B cell (primary cell): ENCODE results near the gene CAPZB. TPM values are rescaled to one million over a fixed set of nuclear protein-coding genes. Genes with fewer than 3 reads are reported as not detected.

Experiments used
- ATAC-seq: fragments of 200-7000 bp; cut with Tn5 transposase; one replicate; pipeline ENCODE4 v1.10.0; 2021; ENCODE audit warnings: low read depth, mild to moderate bottlenecking, moderate number of reproducible peaks, moderate library complexity
- CTCF ChIA-PET: fragments of 350-600 bp; sonication (Branson Sonifier 250); formaldehyde crosslinking; loops from one replicate; lab custom pipeline; 2021; ENCODE audit warnings: antibody characterized with exemption, inconsistent platforms; lab: Charles Lee
- POLR2A ChIA-PET: fragments of 350-600 bp; sonication (Branson Sonifier 250); formaldehyde crosslinking; loops from one replicate; lab custom pipeline; 2021; ENCODE audit warnings: antibody characterized with exemption; lab: Charles Lee
- DNase-seq: peaks from one replicate; pipeline ENCODE4 v3.0.0; 2013
- H2AFZ ChIP-seq: 2 replicates; pipeline ENCODE4 v1.6.1; 2012; ENCODE audit warnings: mild to moderate bottlenecking, low read depth, low read length; ENCODE audit not compliant: insufficient read depth, poor library complexity, severe bottlenecking
- H3K27ac ChIP-seq, 2 donors: 1 replicate in 1 of 2; 2 replicates in 1 of 2; pipeline ENCODE4 v1.5.1; 2012 to 2013; ENCODE audit warnings: low read length in 2 of 2, mild to moderate bottlenecking in 2 of 2, moderate library complexity in 1 of 2
- H3K27me3 ChIP-seq, 4 experiments: fragments of 200-600 bp in 1 of 4; sonication (generic) in 1 of 4; replicated peaks in 1 of 4; 1 replicate in 2 of 4; 2 replicates in 2 of 4; pipeline versions ENCODE4 v1.6.1 to v1.7.0; 2013 to 2016; ENCODE audit warnings: low read length in 3 of 4, mild to moderate bottlenecking in 2 of 4, mixed read lengths in 1 of 4, moderate library complexity in 1 of 4; ENCODE audit not compliant: insufficient read depth in 4 of 4, control insufficient read depth in 3 of 4; ENCODE audit errors: control extremely low read depth in 1 of 4
- H3K36me3 ChIP-seq, 2 experiments: replicated peaks in 1 of 2; 1 replicate in 1 of 2; 2 replicates in 1 of 2; pipeline versions ENCODE4 v1.6.1 to v1.7.1; 2013; ENCODE audit warnings: low read length in 1 of 2; ENCODE audit not compliant: insufficient read depth in 2 of 2, control insufficient read depth in 1 of 2; ENCODE audit errors: control extremely low read depth in 1 of 2, extremely low read depth in 1 of 2
- H3K4me1 ChIP-seq, 2 donors: fragments of 200-600 bp in 1 of 2; sonication (generic) in 1 of 2; 1 replicate in 1 of 2; 2 replicates in 1 of 2; pipeline versions ENCODE4 v1.5.1 to v1.6.1; 2013 to 2017; ENCODE audit warnings: low read length in 2 of 2; ENCODE audit not compliant: control insufficient read depth in 2 of 2, insufficient read depth in 2 of 2
- H3K4me2 ChIP-seq: replicated peaks from 2 replicates; pipeline ENCODE3; 2012; ENCODE audit warnings: mild to moderate bottlenecking, low read depth, low read length; ENCODE audit not compliant: poor library complexity, severe bottlenecking
- H3K4me3 ChIP-seq, 5 experiments: fragments of 200-600 bp in 1 of 5; sonication (generic) in 1 of 5; 1 replicate in 3 of 5; 2 replicates in 2 of 5; pipeline versions ENCODE4 v1.5.1 to v1.7.0; 2011 to 2016; ENCODE audit warnings: low read length in 4 of 5, mild to moderate bottlenecking in 4 of 5, low read depth in 2 of 5, control low read depth in 1 of 5, moderate library complexity in 1 of 5; ENCODE audit not compliant: insufficient read depth in 1 of 5; ENCODE audit errors: control extremely low read depth in 1 of 5, extremely low read depth in 1 of 5
- H3K79me2 ChIP-seq: fragments of 200-600 bp; sonication (generic); one replicate; pipeline ENCODE4 v1.6.0; 2016; ENCODE audit warnings: low read length; ENCODE audit not compliant: control insufficient read depth, insufficient read depth
- H3K9ac ChIP-seq: fragments of 200-600 bp; sonication (generic); 2 replicates; pipeline ENCODE4 v1.6.1; 2017; ENCODE audit warnings: mild to moderate bottlenecking, low read length, moderate library complexity
- H3K9me3 ChIP-seq, 3 donors: one replicate each; pipeline versions ENCODE4 v1.6.1 to v1.7.1; 2013; ENCODE audit warnings: low read length in 2 of 3; ENCODE audit not compliant: control insufficient read depth in 2 of 3, insufficient read depth in 1 of 3; ENCODE audit errors: control extremely low read depth in 1 of 3
- H4K20me1 ChIP-seq: 2 replicates; pipeline ENCODE4 v1.6.0; 2012; ENCODE audit warnings: mild to moderate bottlenecking, low read length; ENCODE audit not compliant: insufficient read depth, control insufficient read depth, poor library complexity, severe bottlenecking
- H3K27ac Mint-ChIP-seq: one replicate; pipeline ENCODE4 v1.8.0; 2021; ENCODE audit warnings: mixed read lengths
- H3K27me3 Mint-ChIP-seq: one replicate; pipeline ENCODE4 v1.8.0; 2021; ENCODE audit warnings: mixed read lengths
- H3K4me1 Mint-ChIP-seq: one replicate; pipeline ENCODE4 v1.8.0; 2021; ENCODE audit warnings: mixed read lengths
- H3K4me3 Mint-ChIP-seq: one replicate; pipeline ENCODE4 v1.8.0; 2021; ENCODE audit warnings: mixed read lengths
- H3K9me3 Mint-ChIP-seq: one replicate; pipeline ENCODE4 v1.8.0; 2022; ENCODE audit warnings: mixed read lengths; ENCODE audit not compliant: insufficient read depth
- CTCF ChIP-seq: fragments of 200-600 bp; IDR thresholded peaks from one replicate; pipeline ENCODE4 v1.8.0; 2022; ENCODE audit warnings: antibody characterized with exemption, mild to moderate bottlenecking
- EZH2 ChIP-seq: IDR thresholded peaks from 2 replicates; pipeline ENCODE4 v1.6.1; 2012; ENCODE audit warnings: borderline replicate concordance, low read depth, mild to moderate bottlenecking, moderate library complexity, low read length; ENCODE audit not compliant: insufficient read depth, poor library complexity, severe bottlenecking
- WGBS: methylation state at CpG from one replicate; pipeline ENCODE4 v1.1.5; 2013; ENCODE audit warnings: missing lambda C conversion rate; ENCODE audit not compliant: insufficient coverage; 5-methylcytosine and 5-hydroxymethylcytosine counted together
- intact Hi-C: fragments of 100-400 bp; cut with micrococcal nuclease; formaldehyde crosslinking; loops from one replicate; pipeline ENCODE4 v1.10.0; 2022
- polyA plus RNA-seq: library from polyadenylated mRNA; depleted of rRNA; stranded (reverse); fragments of >200 nt; gene quantifications from 2 replicates; pipeline ENCODE4 v1.2.3, GENCODE V29; 2012
- total RNA-seq, 2 donors: library from RNA; stranded (reverse); fragments of 120-200 nt in 1 of 2; gene quantifications; 1 replicate in 1 of 2; 2 replicates in 1 of 2; pipeline versions ENCODE4 v1.2.3 to v1.2.4, GENCODE V29; 2013 to 2022

Gene CAPZB
- total and polyA plus RNA-seq, 2 donors (not counting 1 experiment from before 2014, with no cell fraction given), result 126 to 193 TPM

GRCh38 chr1:19466112-19466561 lies 19.2 kb downstream of the CAPZB start:
- Histone ChIP-seq H3K27ac (peak overlapping the region in 1 of 2 donors; percentile 61), H3K9me3 (no peaks in the 10 kb centered on the region), H3K36me3 (peaks cover 0 to 24% of the 10 kb centered on the region in 2 experiments), H3K27me3 (no peaks in the 10 kb centered on the region), H2AFZ (no peak overlapping the region), H3K9ac (no peak overlapping the region), H3K4me1 (peaks cover 90 to 100% of the 10 kb centered on the region in 2 donors), H3K4me3 (no peak overlapping the region), H4K20me1 (peaks cover 30% of the 10 kb centered on the region), H3K4me2 (peak overlapping the region; percentile 14), H3K79me2 (peaks cover 92% of the 10 kb centered on the region)
- 61% methylated on average over 6 of the region's 9 CpGs for WGBS
- Mint-ChIP-seq H3K4me1 (peaks cover 92% of the 10 kb centered on the region), H3K27me3 (no peaks in the 10 kb centered on the region), H3K4me3 (peak overlapping the region; percentile 23), H3K27ac (peak overlapping the region; percentile 87), H3K9me3 (no peaks in the 10 kb centered on the region)
- DNase-seq, result no peak
- CTCF ChIA-PET, result interaction anchor here (1.1 to 1.4 kb wide), 5 partner anchors 19 to 116 kb away, joined by 3 to 7 read pairs (median 4); partner anchors contain the start of gene CAPZB
- no peak for ATAC-seq
- POLR2A ChIA-PET, result no interaction called here
- intact Hi-C loops, result loop anchor here (5.0 kb wide), 1 partner anchor 74 kb away; no protein-coding TSS in a partner anchor
- no peak for TF ChIP-seq EZH2
- no peak for TF ChIP-seq CTCF

DNA sequence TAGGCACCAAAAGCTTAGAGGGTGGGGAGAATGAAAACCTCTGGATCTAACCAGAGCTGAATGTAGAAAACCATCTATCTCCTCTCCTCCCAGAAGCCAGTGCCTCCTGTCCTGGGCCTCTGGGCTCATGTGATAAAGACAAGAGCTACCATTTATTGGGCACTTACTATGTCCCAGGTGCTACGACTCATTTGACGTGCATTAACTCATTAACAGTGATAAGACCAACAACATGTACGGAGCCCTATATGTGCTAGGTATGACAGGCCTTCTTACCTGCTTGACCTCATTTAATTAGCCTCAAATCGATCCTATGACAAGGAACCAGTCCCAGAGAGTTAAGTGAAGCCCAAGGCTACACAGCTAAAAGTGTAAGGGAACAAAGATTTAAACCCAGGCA lies 19.7 kb downstream of the CAPZB start:
- ATAC-seq (no peak), DNase-seq (no peak)
- H3K9me3 ChIP-seq, result no peaks in the 10 kb centered on the region
- TF ChIP-seq EZH2, result no peak
- TF ChIP-seq CTCF, result no peak
- CTCF ChIA-PET, result interaction anchor here (1.1 to 1.4 kb wide), 6 partner anchors 19 to 117 kb away, joined by 3 to 7 read pairs (median 4); partner anchors contain the start of gene CAPZB
- no peak overlapping the region for H3K4me3 ChIP-seq
- H3K9ac ChIP-seq, result no peak overlapping the region
- H2AFZ ChIP-seq, result no peak overlapping the region
- intact Hi-C loops, result loop anchor here (5.0 kb wide), 1 partner anchor 73 kb away; no protein-coding TSS in a partner anchor
- Mint-ChIP-seq H3K27ac (peak overlapping the region; percentile 70), H3K27me3 (no peaks in the 10 kb centered on the region), H3K4me1 (peaks cover 92% of the 10 kb centered on the region), H3K9me3 (no peaks in the 10 kb centered on the region), H3K4me3 (no peak overlapping the region)
- H3K79me2 ChIP-seq, result peaks cover 92% of the 10 kb centered on the region
- peak overlapping the region; percentile 1 for H3K4me2 ChIP-seq
- peaks cover 0 to 21% of the 10 kb centered on the region in 2 experiments for H3K36me3 ChIP-seq
- 100% methylated on average over 2 of the region's 4 CpGs for WGBS
- peaks cover 89 to 100% of the 10 kb centered on the region in 2 donors for H3K4me1 ChIP-seq
- no peaks in the 10 kb centered on the region for H3K27me3 ChIP-seq
- peak overlapping the region in 1 of 2 donors; percentile 61 for H3K27ac ChIP-seq
- peaks cover 28% of the 10 kb centered on the region for H4K20me1 ChIP-seq
- POLR2A ChIA-PET, result interaction anchor here (0.9 kb wide), 1 partner anchor 16 kb away, joined by 3 read pairs; no protein-coding TSS in a partner anchor
